ENCODE measurements around the gene ELMOD3. TPM values are rescaled to one million over a fixed set of nuclear protein-coding genes. Genes with fewer than 3 reads are reported as not detected.
A peak's percentile ranks its signal among the peaks of the same experiment; 100 is the strongest.

Gene ELMOD3
- total RNA-seq, 1 donor from 2014 or later: 21.5 TPM

DNA sequence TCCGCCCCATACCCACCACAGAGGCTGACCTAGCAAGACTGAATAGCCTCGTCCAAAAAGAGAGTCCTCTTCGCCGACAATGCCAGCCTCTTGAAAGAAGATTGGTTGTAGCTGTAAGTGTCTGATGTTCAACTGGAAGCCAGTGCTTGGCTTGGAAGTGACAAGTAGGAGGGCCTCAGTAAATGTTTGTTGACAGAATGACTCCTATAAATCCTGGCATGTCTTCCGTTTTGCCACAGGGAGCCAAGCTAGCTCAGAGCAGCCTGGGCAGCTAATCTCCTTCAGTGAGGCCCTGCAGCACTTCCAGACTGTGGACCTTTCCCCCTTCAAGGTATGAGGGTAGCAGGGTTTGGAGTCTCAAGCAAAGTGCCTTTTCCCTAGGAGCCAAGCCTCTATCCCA lies 14.9 kb downstream of the ELMOD3 start:
- H3K27ac Mint-ChIP-seq: peak overlapping the region; percentile 25
- H3F3A ChIP-seq (ENCODE audit: low read depth): no peaks in the 10 kb centered on the region
- H3K4me2 ChIP-seq: no peak overlapping the region
- TF ChIP-seq EZH2 (IDR thresholded peaks at IDR 0.05): no peak
- TF ChIP-seq EZH2phosphoT487 (IDR thresholded peaks at IDR 0.05): no peak
- no peak for TF ChIP-seq CTCF (IDR thresholded peaks at IDR 0.05)
- no peak overlapping the region for H3K4me3 ChIP-seq
- no peaks in the 10 kb centered on the region for H4K20me1 ChIP-seq (ENCODE audit: low read depth)
- no peaks in the 10 kb centered on the region for H3K36me3 ChIP-seq
- peaks cover 13% of the 10 kb centered on the region for H3K36me3 Mint-ChIP-seq
- H3K79me2 ChIP-seq (ENCODE audit: low read depth): no peaks in the 10 kb centered on the region
- no peak overlapping the region for H3K4me3 Mint-ChIP-seq
- DNase-seq (ENCODE audit: low spot score): no peak
- H3K27me3 ChIP-seq: no peaks in the 10 kb centered on the region
- no peaks in the 10 kb centered on the region for H3K4me1 Mint-ChIP-seq
- no peaks in the 10 kb centered on the region for H3K9me3 ChIP-seq (ENCODE audit: low read depth)
- peaks cover 4% of the 10 kb centered on the region for H3K27me3 Mint-ChIP-seq (ENCODE audit: insufficient read depth, low read depth)
- H3K4me1 ChIP-seq: no peaks in the 10 kb centered on the region
- no peak overlapping the region for H3K27ac ChIP-seq
- no peaks in the 10 kb centered on the region for H3K9me3 Mint-ChIP-seq
- H3K9ac ChIP-seq: no peak overlapping the region
- no peak overlapping the region for H2AFZ ChIP-seq (replicated peaks)

- no peak overlapping the region for H3K9ac ChIP-seq
- Mint-ChIP-seq H3K27ac (no peak overlapping the region), H3K36me3 (peaks cover 13% of the 10 kb centered on the region), H3K9me3 (no peaks in the 10 kb centered on the region), H3K4me3 (no peak overlapping the region), H3K27me3 (ENCODE audit: insufficient read depth, low read depth) (peaks cover 6% of the 10 kb centered on the region), H3K4me1 (no peaks in the 10 kb centered on the region)
- no peaks in the 10 kb centered on the region for H3K4me1 ChIP-seq
- no peaks in the 10 kb centered on the region for H3K9me3 ChIP-seq (ENCODE audit: low read depth)
- no peaks in the 10 kb centered on the region for H4K20me1 ChIP-seq (ENCODE audit: low read depth)
- H3F3A ChIP-seq (ENCODE audit: low read depth): no peaks in the 10 kb centered on the region
- no peak for TF ChIP-seq CTCF (IDR thresholded peaks at IDR 0.05)
- TF ChIP-seq EZH2 (IDR thresholded peaks at IDR 0.05): no peak
- no peak for TF ChIP-seq EZH2phosphoT487 (IDR thresholded peaks at IDR 0.05)
- H3K27ac ChIP-seq: no peak overlapping the region
- no peaks in the 10 kb centered on the region for H3K36me3 ChIP-seq
- no peaks in the 10 kb centered on the region for H3K27me3 ChIP-seq
- no peak overlapping the region for H3K4me2 ChIP-seq
- DNase-seq (ENCODE audit: low spot score): no peak
- no peak overlapping the region for H3K4me3 ChIP-seq
- H3K79me2 ChIP-seq (ENCODE audit: low read depth): no peaks in the 10 kb centered on the region
- H2AFZ ChIP-seq (replicated peaks): no peak overlapping the region
These were observed 16.5 kb downstream of the ELMOD3 start for GRCh38 chr2:85371045-85371444.

DNA sequence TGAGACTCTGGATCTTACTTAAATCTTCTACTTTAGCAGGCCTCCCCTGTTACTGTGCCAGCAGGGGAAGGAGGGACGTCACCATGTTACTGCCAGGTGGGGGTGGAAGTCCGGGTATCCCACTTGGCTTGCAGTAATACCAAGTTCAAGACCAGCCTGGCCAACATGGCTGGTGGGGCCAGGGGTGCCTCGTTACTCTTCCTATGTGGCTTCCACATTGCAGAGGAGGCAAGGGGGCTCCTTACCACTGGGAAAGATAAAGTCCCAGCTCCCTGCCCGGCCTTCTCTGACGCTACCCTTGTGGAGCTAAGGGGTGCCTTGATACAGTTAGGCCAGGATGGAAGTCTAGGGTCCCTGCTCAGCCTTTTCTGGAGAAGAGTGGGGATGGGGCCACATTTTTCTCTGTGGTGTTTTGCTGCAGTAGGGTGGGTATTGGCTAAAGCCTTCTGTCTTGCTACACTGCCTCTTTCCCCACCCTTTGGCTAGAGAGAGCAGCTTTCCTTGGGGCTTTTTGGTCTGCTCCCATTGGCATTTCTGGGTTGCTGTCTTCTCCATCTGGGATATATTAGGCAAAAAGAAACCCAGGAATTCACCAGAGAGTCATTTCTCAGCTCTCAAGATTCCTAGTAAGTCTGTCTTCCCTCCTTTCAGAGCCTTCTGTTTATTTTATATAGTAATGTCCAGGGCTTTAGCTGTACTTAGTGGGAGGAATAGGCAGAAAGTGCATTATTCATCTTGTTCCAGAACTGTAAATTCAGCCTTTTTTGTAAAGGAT lies 21.9 kb downstream of the ELMOD3 start:
- peaks cover 4% of the 10 kb centered on the region for H3K27me3 Mint-ChIP-seq (ENCODE audit: insufficient read depth, low read depth)
- H3K9me3 Mint-ChIP-seq: peaks cover 10% of the 10 kb centered on the region
- H3K27ac Mint-ChIP-seq: no peak overlapping the region
- no peak overlapping the region for H3K4me2 ChIP-seq
- H3K9me3 ChIP-seq (ENCODE audit: low read depth): peaks cover 16% of the 10 kb centered on the region
- no peak overlapping the region for H3K4me3 ChIP-seq
- no peaks in the 10 kb centered on the region for H3K4me1 ChIP-seq
- no peaks in the 10 kb centered on the region for H3K4me1 Mint-ChIP-seq
- peaks cover 17% of the 10 kb centered on the region for H3K36me3 ChIP-seq
- no peak for TF ChIP-seq EZH2phosphoT487 (IDR thresholded peaks at IDR 0.05)
- TF ChIP-seq CTCF (IDR thresholded peaks at IDR 0.05): no peak
- no peak for TF ChIP-seq EZH2 (IDR thresholded peaks at IDR 0.05)
- H3K36me3 Mint-ChIP-seq: peaks cover 40% of the 10 kb centered on the region
- no peaks in the 10 kb centered on the region for H3F3A ChIP-seq (ENCODE audit: low read depth)
- H2AFZ ChIP-seq (replicated peaks): no peak overlapping the region
- H3K27me3 ChIP-seq: no peaks in the 10 kb centered on the region
- H3K4me3 Mint-ChIP-seq: no peak overlapping the region
- H3K9ac ChIP-seq: no peak overlapping the region
- H3K27ac ChIP-seq: no peak overlapping the region
- no peak for DNase-seq (ENCODE audit: low spot score)
- H4K20me1 ChIP-seq (ENCODE audit: low read depth): no peaks in the 10 kb centered on the region
- no peaks in the 10 kb centered on the region for H3K79me2 ChIP-seq (ENCODE audit: low read depth)
